HG02759 (cell line): ENCODE results near the gene PRR5L.
"Not testable (repeated sequence)": the region's sequence is repeated elsewhere in the genome, so short reads cannot be mapped to it uniquely, and the experiment has no call there.

Experiments used
- ATAC-seq: cut with Tn5 transposase; IDR thresholded peaks from one replicate; pipeline ENCODE4 v1.9.1; 2021; ENCODE audit warnings: mild to moderate bottlenecking, moderate library complexity; ENCODE audit not compliant: unreplicated experiment

The PRR5L gene

GRCh38 chr11:36455658-36456111 is 159.6 kb downstream of the PRR5L start:
- no peak for ATAC-seq

GRCh38 chr11:36456156-36456555 is 160.1 kb downstream of the PRR5L start:
- no peak for ATAC-seq

GRCh38 chr11:36458129-36458915 is 162.2 kb downstream of the PRR5L start:
- no peak for ATAC-seq

GRCh38 chr11:36459046-36459445 is 163.0 kb downstream of the PRR5L start:
- no peak for ATAC-seq

- no peak for ATAC-seq
Measured at GRCh38 chr11:36460220-36460619, 164.1 kb downstream of the PRR5L start.

- ATAC-seq = no peak
Measured at GRCh38 chr11:36462321-36462720, 166.2 kb downstream of the PRR5L start.

GRCh38 chr11:36463781-36464180 is 167.7 kb downstream of the PRR5L start:
- ATAC-seq = no peak

GRCh38 chr11:36464720-36465119 is 168.6 kb downstream of the PRR5L start:
- no peak for ATAC-seq

GRCh38 chr11:36465449-36466163 is 169.5 kb downstream of the PRR5L start:
- ATAC-seq = no peak

GRCh38 chr11:36467012-36467411 is 170.9 kb downstream of the PRR5L start:
- ATAC-seq = no peak

GRCh38 chr11:36467916-36468315 is 171.8 kb downstream of the PRR5L start:
- ATAC-seq = no peak

GRCh38 chr11:36469063-36469462 is 173.0 kb downstream of the PRR5L start:
- ATAC-seq = no peak

- ATAC-seq = no peak
Measured at GRCh38 chr11:36469881-36470802, 174.1 kb downstream of the PRR5L start.

GRCh38 chr11:36471577-36471976 is 175.5 kb downstream of the PRR5L start:
- ATAC-seq = no peak

- ATAC-seq = no peak
Measured at GRCh38 chr11:36475192-36475591, 179.1 kb downstream of the PRR5L start.

GRCh38 chr11:36478700-36479329 is 182.7 kb downstream of the PRR5L start:
- no peak for ATAC-seq

- no peak for ATAC-seq
Measured at GRCh38 chr11:36480833-36481232, 184.7 kb downstream of the PRR5L start.

GRCh38 chr11:36483042-36483441 is 187.0 kb downstream of the PRR5L start:
- ATAC-seq = not testable (repeated sequence)

- ATAC-seq = no peak
Measured at GRCh38 chr11:36485298-36486002, 189.4 kb downstream of the PRR5L start.

- no peak for ATAC-seq
Measured at GRCh38 chr11:36487619-36488018, 191.5 kb downstream of the PRR5L start.
